ENCODE results near the gene NPW.
A peak's percentile ranks its signal among the peaks of the same experiment; 100 is the strongest.

- TF ChIP-seq, protein P1, sequence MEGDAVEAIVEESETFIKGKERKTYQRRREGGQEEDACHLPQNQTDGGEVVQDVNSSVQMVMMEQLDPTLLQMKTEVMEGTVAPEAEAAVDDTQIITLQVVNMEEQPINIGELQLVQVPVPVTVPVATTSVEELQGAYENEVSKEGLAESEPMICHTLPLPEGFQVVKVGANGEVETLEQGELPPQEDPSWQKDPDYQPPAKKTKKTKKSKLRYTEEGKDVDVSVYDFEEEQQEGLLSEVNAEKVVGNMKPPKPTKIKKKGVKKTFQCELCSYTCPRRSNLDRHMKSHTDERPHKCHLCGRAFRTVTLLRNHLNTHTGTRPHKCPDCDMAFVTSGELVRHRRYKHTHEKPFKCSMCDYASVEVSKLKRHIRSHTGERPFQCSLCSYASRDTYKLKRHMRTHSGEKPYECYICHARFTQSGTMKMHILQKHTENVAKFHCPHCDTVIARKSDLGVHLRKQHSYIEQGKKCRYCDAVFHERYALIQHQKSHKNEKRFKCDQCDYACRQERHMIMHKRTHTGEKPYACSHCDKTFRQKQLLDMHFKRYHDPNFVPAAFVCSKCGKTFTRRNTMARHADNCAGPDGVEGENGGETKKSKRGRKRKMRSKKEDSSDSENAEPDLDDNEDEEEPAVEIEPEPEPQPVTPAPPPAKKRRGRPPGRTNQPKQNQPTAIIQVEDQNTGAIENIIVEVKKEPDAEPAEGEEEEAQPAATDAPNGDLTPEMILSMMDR (IDR thresholded peaks at IDR 0.05): no peak
- TF ChIP-seq POLR2A (IDR thresholded peaks at IDR 0.05): peak in 1 of 2 donors; percentile 29
Observed at GRCh38 chr16:2026461-2027023, 7.0 kb downstream of the NPW start, which contains the start of gene NHERF2.

Measured in adrenal gland (tissue), 5 donors.